Endothelial cell of umbilical vein (primary cell): ENCODE measurements around the gene LHFPL2. TPM values are rescaled to one million over a fixed set of nuclear protein-coding genes. Genes with fewer than 3 reads are reported as not detected.

Experiments
- BruUV-seq: library from RNA; stranded (reverse); fragments of 400-500 nt; replicated peaks from 2 replicates; lab custom pipeline; 2021; lab: Mats Ljungman, UMichigan
- CTCF ChIA-PET: fragments of 300-600, 350-600 bp; sonication (Branson Sonifier 250); formaldehyde crosslinking; loops from one replicate; lab custom pipeline; 2021; ENCODE audit warnings: antibody characterized with exemption, inconsistent platforms; lab: Charles Lee
- POLR2A ChIA-PET: fragments of 300-600, 350-600 bp; sonication (Branson Sonifier 250); formaldehyde crosslinking; loops from one replicate; lab custom pipeline; 2021; ENCODE audit warnings: antibody characterized with exemption, inconsistent platforms; lab: Charles Lee
- DNase-seq: peaks from one replicate; pipeline ENCODE4 v3.0.0-alpha.2; 2011; ENCODE audit warnings: low read depth, low spot score
- FAIRE-seq: peaks from 2 replicates; lab custom pipeline; 2011; peaks lifted over from hg19 to GRCh38; lab: Jason Lieb, UNC
- H2AFZ ChIP-seq: 2 replicates; pipeline ENCODE4 v1.6.0; 2012; ENCODE audit warnings: low read depth, low read length, control low read depth, inconsistent platforms
- H3K27ac ChIP-seq: 2 replicates; pipeline ENCODE4 v1.5.1; 2011; ENCODE audit warnings: low read depth, mild to moderate bottlenecking, control low read depth, low read length, moderate library complexity; ENCODE audit not compliant: insufficient read depth
- H3K27me3 ChIP-seq, 2 experiments: 2 replicates each; pipeline versions ENCODE4 v1.6.0 to v1.6.1; 2011; ENCODE audit warnings: low read length in 2 of 2, mixed read lengths in 1 of 2; ENCODE audit not compliant: control insufficient read depth in 2 of 2, insufficient read depth in 2 of 2
- H3K36me3 ChIP-seq, 2 experiments: 2 replicates in 1 of 2; 3 replicates in 1 of 2; pipeline ENCODE4 v1.5.1; 2011; ENCODE audit warnings: low read length in 2 of 2, mild to moderate bottlenecking in 1 of 2, moderate library complexity in 1 of 2; ENCODE audit not compliant: control insufficient read depth in 2 of 2, insufficient read depth in 2 of 2; ENCODE audit errors: extremely low read depth in 1 of 2
- H3K4me1 ChIP-seq: 3 replicates; pipeline ENCODE4 v1.5.1; 2011; ENCODE audit warnings: mild to moderate bottlenecking, low read length; ENCODE audit not compliant: control insufficient read depth, insufficient read depth; ENCODE audit errors: extremely low read depth
- H3K4me2 ChIP-seq: 2 replicates; pipeline ENCODE4 v1.6.1; 2011; ENCODE audit warnings: low read length, control low read depth, mixed read lengths; ENCODE audit not compliant: insufficient read depth
- H3K4me3 ChIP-seq, 3 experiments: fragments of 200-600 bp in 1 of 3; sonication (generic), shearing (Covaris generic) in 1 of 3; replicated peaks in 1 of 3; 2 replicates each; pipeline ENCODE4 v1.5.1; 2011 to 2016; ENCODE audit warnings: control low read depth in 3 of 3, low read length in 3 of 3, mild to moderate bottlenecking in 2 of 3, inconsistent platforms in 1 of 3, low read depth in 1 of 3, moderate library complexity in 1 of 3; ENCODE audit not compliant: insufficient read depth in 1 of 3
- H3K79me2 ChIP-seq: 2 replicates; pipeline ENCODE4 v1.6.0; 2012; ENCODE audit warnings: low read length, inconsistent platforms; ENCODE audit not compliant: control insufficient read depth, insufficient read depth
- H3K9ac ChIP-seq: replicated peaks from 2 replicates; pipeline ENCODE3; 2011; ENCODE audit warnings: low read length, control low read depth; ENCODE audit not compliant: insufficient read depth; ENCODE audit errors: extremely low read depth
- H3K9me1 ChIP-seq: replicated peaks from 3 replicates; pipeline ENCODE4 v1.6.0; 2011; ENCODE audit warnings: mild to moderate bottlenecking, low read length; ENCODE audit not compliant: control insufficient read depth, insufficient read depth; ENCODE audit errors: extremely low read depth
- H3K9me3 ChIP-seq: replicated peaks from 2 replicates; pipeline ENCODE4 v1.5.1; 2012; ENCODE audit warnings: low read length, inconsistent platforms; ENCODE audit not compliant: control insufficient read depth, insufficient read depth
- H4K20me1 ChIP-seq: replicated peaks from 2 replicates; pipeline ENCODE3; 2011; ENCODE audit warnings: mild to moderate bottlenecking, low read length; ENCODE audit not compliant: control insufficient read depth, insufficient read depth; ENCODE audit errors: extremely low read depth
- FOS ChIP-seq: IDR thresholded peaks from 2 replicates; pipeline ENCODE4 v1.6.1; 2011; ENCODE audit warnings: mild to moderate bottlenecking, low read length, moderate library complexity, borderline replicate concordance; ENCODE audit not compliant: insufficient read depth
- MYC ChIP-seq: IDR thresholded peaks from one replicate; pipeline ENCODE4 v1.6.1; 2011; ENCODE audit warnings: mild to moderate bottlenecking, low read depth, low read length
- POLR2A ChIP-seq: IDR thresholded peaks from 2 replicates; pipeline ENCODE4 v1.6.1; 2012; ENCODE audit warnings: low read depth, mild to moderate bottlenecking, control low read depth, low read length
- dilution Hi-C: fragments of 300-500 bp; cut with MboI; formaldehyde crosslinking; loops from one replicate; pipeline ENCODE4 v1.15.0; 2019; ENCODE audit warnings: low sequenced_read_pairs; ENCODE audit not compliant: extremely low pct_ligation_motif_present
- intact Hi-C: fragments of 100-400 bp; cut with micrococcal nuclease; formaldehyde crosslinking; loops from one replicate; pipeline ENCODE4 v1.10.0; 2022
- polyA plus RNA-seq, 4 experiments: library from polyadenylated mRNA; depleted of rRNA in 3 of 4; stranded (reverse) in 3 of 4; unstranded in 1 of 4; fragments of >200 nt; gene quantifications; 2 replicates each; pipeline versions ENCODE4 v1.2.1 to v1.2.3, GENCODE V29; 2011 to 2012; ENCODE audit warnings: missing spikeins in 1 of 4
- total RNA-seq: library from RNA; stranded (reverse); gene quantifications from 2 replicates; pipeline ENCODE4 v1.2.3, GENCODE V29; 2021

LHFPL2 gene
- total and polyA plus RNA-seq, 2 donors (not counting 3 experiments of a cell fraction or from before 2014, with no cell fraction given): 9.6 to 36.3 TPM

DNA sequence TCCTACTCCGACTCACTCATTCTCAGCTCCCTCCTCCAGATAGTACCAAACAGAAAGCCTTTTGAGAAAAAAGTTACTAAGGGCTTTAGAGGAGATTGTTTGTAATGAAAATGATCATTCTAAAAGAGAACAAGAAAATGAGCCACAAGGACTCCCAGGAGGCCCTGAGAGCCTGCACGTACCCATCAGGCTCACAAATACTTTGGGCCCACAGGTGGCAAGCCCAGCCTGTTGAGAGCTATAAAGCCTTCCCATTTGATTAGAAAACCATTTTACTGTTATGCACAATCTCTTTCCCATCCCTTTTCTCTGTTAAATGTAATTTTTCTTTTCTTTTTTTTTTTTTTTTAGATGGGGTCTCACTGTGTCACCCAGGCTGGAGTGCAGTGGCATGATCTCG lies 136.1 kb downstream of the LHFPL2 start:
- Histone ChIP-seq H2AFZ (no peak overlapping the region), H4K20me1 (no peaks in the 10 kb centered on the region), H3K36me3 (peaks cover 0 to 4% of the 10 kb centered on the region in 2 experiments), H3K27me3 (no peaks in the 10 kb centered on the region), H3K4me2 (no peak overlapping the region), H3K9me3 (no peaks in the 10 kb centered on the region), H3K4me1 (peaks cover 10% of the 10 kb centered on the region), H3K4me3 (no peak overlapping the region), H3K27ac (no peak overlapping the region), H3K9me1 (no peaks in the 10 kb centered on the region), H3K9ac (no peak overlapping the region), H3K79me2 (no peaks in the 10 kb centered on the region)
- TF ChIP-seq FOS (no peak), MYC (no peak)
- no TSS peak for BruUV-seq
- DNase-seq (no peak), FAIRE-seq (no peak)
- intact Hi-C loops (no loop called here), dilution Hi-C loops (no loop called here)
- ChIA-PET POLR2A (interaction anchor here (0.6 kb wide), 1 partner anchor 312 kb away, joined by 3 read pairs; no protein-coding TSS in a partner anchor), CTCF (interaction anchor here (0.6 to 6.4 kb wide), 4 partner anchors 11 to 269 kb away, joined by 3 to 26 read pairs (median 4); no protein-coding TSS in a partner anchor)

DNA sequence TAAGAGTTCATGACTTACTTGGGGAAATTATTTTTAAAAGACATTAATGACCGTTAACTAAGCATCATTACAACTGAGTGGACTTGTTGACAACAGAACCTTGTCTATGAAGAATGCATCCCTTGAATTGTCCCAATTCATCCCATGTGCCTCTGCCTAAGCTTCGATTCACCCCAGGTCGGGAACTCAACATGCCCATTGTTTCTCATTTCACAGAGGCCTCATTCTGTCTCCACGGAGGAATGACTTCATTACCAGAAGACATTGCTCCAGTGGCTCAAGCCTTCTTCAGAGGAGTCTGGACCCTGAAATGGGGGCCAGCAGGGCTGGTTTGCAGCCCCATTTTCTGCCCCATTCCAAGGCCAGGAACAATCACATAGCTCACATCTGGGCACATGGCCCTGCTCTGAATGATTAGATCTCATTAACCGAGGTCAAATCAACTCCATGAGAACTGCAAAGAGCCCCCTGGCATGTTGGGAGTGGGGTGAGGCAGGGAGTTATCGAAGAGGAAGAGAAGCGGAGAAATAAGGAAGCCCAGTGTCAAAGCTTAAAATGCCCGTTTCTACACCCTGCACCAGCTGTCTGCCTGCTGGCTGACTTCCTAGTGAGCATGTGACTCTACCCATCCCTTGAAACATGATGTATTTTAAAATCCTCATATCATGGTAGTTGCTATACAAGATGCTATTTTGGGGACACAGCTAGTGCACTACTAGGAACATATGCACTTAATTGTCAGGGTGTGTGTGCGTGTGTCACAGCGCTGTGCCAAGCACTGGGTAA lies 137.3 kb downstream of the LHFPL2 start:
- Histone ChIP-seq H3K79me2 (no peaks in the 10 kb centered on the region), H2AFZ (no peak overlapping the region), H3K4me2 (no peak overlapping the region), H3K9ac (no peak overlapping the region), H3K4me3 (no peak overlapping the region), H3K27ac (no peak overlapping the region), H3K36me3 (peaks cover 0 to 4% of the 10 kb centered on the region in 2 experiments), H3K9me1 (no peaks in the 10 kb centered on the region), H4K20me1 (no peaks in the 10 kb centered on the region), H3K9me3 (no peaks in the 10 kb centered on the region), H3K4me1 (peaks cover 10% of the 10 kb centered on the region), H3K27me3 (no peaks in the 10 kb centered on the region)
- FAIRE-seq (no peak), DNase-seq (peak; percentile 14)
- no TSS peak for BruUV-seq
- dilution Hi-C loops (no loop called here), intact Hi-C loops (no loop called here)
- CTCF ChIA-PET: interaction anchor here (0.7 to 6.4 kb wide), 8 partner anchors 9 to 123 kb away, joined by 3 to 26 read pairs (median 5); no protein-coding TSS in a partner anchor
- TF ChIP-seq POLR2A: no peak
- POLR2A ChIA-PET: no interaction called here
